Gastrocnemius medialis (tissue), 4 donors: ENCODE results near the gene RCBTB1.

Experiments used
- POLR2A ChIP-seq, 2 donors: fragments of 450-650 bp; IDR thresholded peaks; one replicate each; pipeline ENCODE4 v1.6.1; 2017; ENCODE audit warnings: antibody characterized with exemption in 2 of 2, mild to moderate bottlenecking in 2 of 2, moderate library complexity in 2 of 2
- TF ChIP-seq, protein P1 (sequence below), 5 experiments: fragments of 450-650 bp in 3 of 5; fragments of 200-600 bp in 2 of 5; sonication (generic) in 2 of 5; IDR thresholded peaks in 4 of 5; conservative IDR thresholded peaks in 1 of 5; 1 replicate in 4 of 5; 2 replicates in 1 of 5; pipeline ENCODE4 v1.5.1; 2016 to 2019; ENCODE audit warnings: antibody characterized with exemption in 5 of 5, mild to moderate bottlenecking in 3 of 5, moderate library complexity in 3 of 5

DNA sequence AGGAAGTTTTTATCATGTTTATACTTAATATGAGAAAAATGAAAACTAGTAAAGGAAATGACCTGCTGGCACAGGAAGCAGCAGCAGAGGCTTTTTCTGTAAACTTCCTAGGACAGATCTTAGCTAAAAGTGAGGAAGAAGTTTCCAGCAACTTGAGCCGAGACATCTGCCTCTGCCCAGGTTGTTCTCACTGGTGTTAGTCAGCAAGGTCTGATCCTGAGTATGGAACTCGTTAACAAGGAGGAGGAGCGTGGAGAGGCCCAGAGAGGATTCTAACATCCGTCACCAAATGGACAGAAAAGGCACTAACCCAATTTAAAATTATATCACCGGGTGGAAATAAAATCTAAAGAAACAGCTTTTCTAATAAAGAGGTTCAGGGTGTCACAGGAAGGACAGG, 46.0 kb downstream of the RCBTB1 start:
- TF ChIP-seq, protein P1, sequence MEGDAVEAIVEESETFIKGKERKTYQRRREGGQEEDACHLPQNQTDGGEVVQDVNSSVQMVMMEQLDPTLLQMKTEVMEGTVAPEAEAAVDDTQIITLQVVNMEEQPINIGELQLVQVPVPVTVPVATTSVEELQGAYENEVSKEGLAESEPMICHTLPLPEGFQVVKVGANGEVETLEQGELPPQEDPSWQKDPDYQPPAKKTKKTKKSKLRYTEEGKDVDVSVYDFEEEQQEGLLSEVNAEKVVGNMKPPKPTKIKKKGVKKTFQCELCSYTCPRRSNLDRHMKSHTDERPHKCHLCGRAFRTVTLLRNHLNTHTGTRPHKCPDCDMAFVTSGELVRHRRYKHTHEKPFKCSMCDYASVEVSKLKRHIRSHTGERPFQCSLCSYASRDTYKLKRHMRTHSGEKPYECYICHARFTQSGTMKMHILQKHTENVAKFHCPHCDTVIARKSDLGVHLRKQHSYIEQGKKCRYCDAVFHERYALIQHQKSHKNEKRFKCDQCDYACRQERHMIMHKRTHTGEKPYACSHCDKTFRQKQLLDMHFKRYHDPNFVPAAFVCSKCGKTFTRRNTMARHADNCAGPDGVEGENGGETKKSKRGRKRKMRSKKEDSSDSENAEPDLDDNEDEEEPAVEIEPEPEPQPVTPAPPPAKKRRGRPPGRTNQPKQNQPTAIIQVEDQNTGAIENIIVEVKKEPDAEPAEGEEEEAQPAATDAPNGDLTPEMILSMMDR (IDR thresholded peaks at IDR 0.05 in 4 of 5, conservative IDR thresholded peaks at IDR 0.05 in 1 of 5): no peak
- TF ChIP-seq POLR2A (IDR thresholded peaks at IDR 0.05): no peak
